Omental fat pad (tissue), 4 donors: ENCODE results near the gene DSC1. TPM values are rescaled to one million over a fixed set of nuclear protein-coding genes. Genes with fewer than 3 reads are reported as not detected.

Experiments
- ATAC-seq: fragments of 150-250 bp; one replicate; pipeline ENCODE4 v1.9.1; 2016; ENCODE audit warnings: mild to moderate bottlenecking, moderate library complexity; ENCODE audit not compliant: low FRiP score
- DNase-seq: peaks from one replicate; pipeline ENCODE4 v3.0.0-alpha.2; 2019; ENCODE audit warnings: low spot score
- CTCF ChIP-seq, 3 donors: fragments of 450-650 bp; IDR thresholded peaks; one replicate each; pipeline ENCODE4 v1.5.1; 2016 to 2017; ENCODE audit warnings: antibody characterized with exemption in 3 of 3, mild to moderate bottlenecking in 3 of 3, moderate library complexity in 2 of 3
- total RNA-seq, 4 donors: library from RNA; depleted of rRNA; stranded (reverse); fragments of >200 nt; gene quantifications; one replicate each; pipeline ENCODE4 v1.1.0, GENCODE V29; 2016

The DSC1 gene
- total RNA-seq, 4 donors from 2014 or later, result 0.09 TPM; not detected in 3

- no peak for TF ChIP-seq CTCF (IDR thresholded peaks at IDR 0.05)
- ATAC-seq (no peak), DNase-seq (no peak)
Measured at GRCh38 chr18:31155498-31155897, 7.2 kb downstream of the DSC1 start.

- DNase-seq, result no peak
- no peak for TF ChIP-seq CTCF (IDR thresholded peaks at IDR 0.05)
- no peak for ATAC-seq
Measured at GRCh38 chr18:31154181-31154580, 8.5 kb downstream of the DSC1 start.

GRCh38 chr18:31149351-31149750, 13.3 kb downstream of the DSC1 start:
- ATAC-seq (no peak), DNase-seq (no peak)
- TF ChIP-seq CTCF (IDR thresholded peaks at IDR 0.05), result no peak

- TF ChIP-seq CTCF (IDR thresholded peaks at IDR 0.05), result no peak
- DNase-seq, result no peak
- ATAC-seq, result no peak
Measured at GRCh38 chr18:31148600-31148999, 14.1 kb downstream of the DSC1 start.

GRCh38 chr18:31146809-31147208, 15.8 kb downstream of the DSC1 start:
- ATAC-seq (no peak), DNase-seq (no peak)
- TF ChIP-seq CTCF (IDR thresholded peaks at IDR 0.05), result no peak

- ATAC-seq (no peak), DNase-seq (no peak)
- TF ChIP-seq CTCF (IDR thresholded peaks at IDR 0.05), result no peak
Measured at GRCh38 chr18:31143025-31143424, 19.6 kb downstream of the DSC1 start.

- DNase-seq (no peak), ATAC-seq (no peak)
- no peak for TF ChIP-seq CTCF (IDR thresholded peaks at IDR 0.05)
Measured at GRCh38 chr18:31138709-31139108, 23.9 kb downstream of the DSC1 start.
